HTR-8/SVneo (cell line): ENCODE data around the gene RNF10.
"Not testable (repeated sequence)": the region's sequence is repeated elsewhere in the genome, so short reads cannot be mapped to it uniquely, and the experiment has no call there.

ENCODE experiments used
- DNase-seq: peaks from one replicate; pipeline ENCODE4 v3.0.0; 2011; ENCODE audit warnings: low spot score, mixed read lengths; ENCODE audit not compliant: insufficient read length
- FAIRE-seq: peaks from 2 replicates; lab custom pipeline; 2011; peaks lifted over from hg19 to GRCh38; lab: Jason Lieb, UNC

Gene RNF10

GRCh38 chr12:120599672-120600552, 65.8 kb downstream of the RNF10 start:
- FAIRE-seq = no peak
- no peak for DNase-seq

- not testable (repeated sequence) for DNase-seq, FAIRE-seq
Observed at GRCh38 chr12:120602416-120602815, 68.3 kb downstream of the RNF10 start.

DNA sequence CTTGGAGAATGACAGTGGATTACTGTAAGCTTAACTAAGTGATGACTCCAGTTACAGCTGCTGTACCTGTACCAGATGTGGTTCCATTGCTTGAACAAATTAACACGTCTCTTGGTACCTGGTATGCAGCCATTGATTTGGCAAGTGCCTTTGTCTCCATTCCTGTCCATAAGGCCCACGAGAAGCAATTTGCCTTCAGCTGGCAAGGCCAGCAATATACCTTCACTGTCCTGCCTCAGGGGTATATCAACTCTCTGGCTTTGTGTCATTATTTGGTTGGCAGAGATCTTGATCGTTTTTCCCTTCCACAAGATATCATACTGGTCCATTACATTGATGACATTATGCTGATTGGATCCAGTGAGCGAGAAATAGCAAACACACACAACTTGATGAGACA, 76.4 kb downstream of the RNF10 start:
- DNase-seq = no peak
- FAIRE-seq = no peak

DNA sequence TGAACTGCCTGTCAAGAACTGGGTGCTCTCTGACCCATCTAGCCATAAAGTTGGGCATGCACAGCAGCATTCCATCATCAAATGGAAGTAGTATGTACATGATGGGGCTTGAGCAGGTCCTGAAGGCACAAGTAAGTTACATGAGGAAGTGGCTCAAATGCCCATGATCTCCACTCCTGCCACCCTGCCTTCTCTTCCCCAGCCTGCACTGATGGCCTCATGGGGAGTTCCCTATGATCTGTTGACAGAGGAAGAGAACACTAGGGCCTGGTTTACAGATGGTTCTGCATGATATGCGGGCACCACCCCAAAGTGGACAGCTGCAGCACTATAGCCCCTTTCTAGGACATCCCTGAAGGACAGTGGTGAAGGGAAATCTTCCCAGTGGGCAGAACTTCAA, 77.4 kb downstream of the RNF10 start:
- not testable (repeated sequence) for FAIRE-seq, DNase-seq

DNA sequence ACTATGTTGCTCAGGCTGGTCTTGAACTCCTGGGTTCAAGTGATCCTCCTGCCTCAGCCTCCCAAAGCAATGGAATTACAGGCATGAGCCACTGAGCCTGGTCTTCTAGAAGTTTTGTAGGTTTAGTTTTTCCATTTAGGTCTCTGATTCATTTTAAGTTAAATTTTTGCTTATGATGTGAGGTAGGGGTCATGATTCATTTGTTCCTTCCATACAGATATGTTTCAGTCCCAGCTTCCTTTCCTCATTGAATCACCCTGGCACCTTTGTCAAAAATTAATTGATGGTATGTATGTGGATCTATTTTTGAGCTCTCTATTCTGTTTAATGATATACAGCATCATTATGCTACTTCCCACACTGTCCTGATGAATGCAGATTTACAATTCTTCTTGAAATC, 80.7 kb downstream of the RNF10 start:
- no peak for DNase-seq
- FAIRE-seq = no peak

DNA sequence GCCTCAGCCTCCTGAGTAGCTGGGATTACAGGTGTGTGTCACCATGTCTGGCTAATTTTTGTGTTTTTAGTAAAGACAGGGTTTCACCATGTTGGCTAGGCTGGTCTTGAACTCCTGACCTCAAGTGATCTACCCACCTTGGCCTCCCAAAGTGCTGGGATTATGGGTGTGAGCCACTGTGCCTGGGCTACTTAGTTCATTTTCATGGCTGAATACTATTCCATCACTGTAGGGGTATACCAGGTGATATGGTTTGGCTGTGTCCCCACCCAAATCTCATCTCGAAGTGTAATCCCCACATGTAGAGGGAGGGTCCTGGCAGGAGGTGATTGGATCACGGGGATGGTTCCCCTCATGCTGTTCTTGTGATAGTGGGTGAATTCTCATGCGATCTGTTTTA, 83.0 kb downstream of the RNF10 start:
- FAIRE-seq, DNase-seq: not testable (repeated sequence)

DNA sequence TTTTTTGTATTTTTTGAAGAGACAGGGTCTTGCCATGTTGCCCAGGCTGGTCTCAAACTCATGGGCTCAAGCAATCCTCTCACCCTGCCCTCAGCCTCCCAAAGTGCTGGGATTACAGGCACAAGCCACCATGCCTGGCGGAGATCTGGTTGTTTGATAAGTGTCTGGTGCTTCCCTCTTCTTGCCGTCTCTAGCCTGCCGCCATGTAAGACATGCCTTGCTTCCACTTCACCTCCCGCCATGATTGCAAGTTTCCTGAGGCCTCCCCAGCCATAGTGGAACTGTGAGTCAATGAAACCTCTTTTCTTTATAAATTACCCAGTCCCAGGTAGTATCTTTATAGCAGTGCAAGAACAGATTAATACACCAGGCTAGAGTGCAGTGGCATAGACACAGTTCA, 83.6 kb downstream of the RNF10 start:
- FAIRE-seq = not testable (repeated sequence)

GRCh38 chr12:120618954-120619615, 84.9 kb downstream of the RNF10 start:
- no peak for DNase-seq
- no peak for FAIRE-seq

More for the DNA sequence above, 83.6 kb downstream of the RNF10 start:
- DNase-seq = not testable (repeated sequence)

- no peak for DNase-seq
- no peak for FAIRE-seq
Observed at GRCh38 chr12:120620624-120621023, 86.5 kb downstream of the RNF10 start.

DNA sequence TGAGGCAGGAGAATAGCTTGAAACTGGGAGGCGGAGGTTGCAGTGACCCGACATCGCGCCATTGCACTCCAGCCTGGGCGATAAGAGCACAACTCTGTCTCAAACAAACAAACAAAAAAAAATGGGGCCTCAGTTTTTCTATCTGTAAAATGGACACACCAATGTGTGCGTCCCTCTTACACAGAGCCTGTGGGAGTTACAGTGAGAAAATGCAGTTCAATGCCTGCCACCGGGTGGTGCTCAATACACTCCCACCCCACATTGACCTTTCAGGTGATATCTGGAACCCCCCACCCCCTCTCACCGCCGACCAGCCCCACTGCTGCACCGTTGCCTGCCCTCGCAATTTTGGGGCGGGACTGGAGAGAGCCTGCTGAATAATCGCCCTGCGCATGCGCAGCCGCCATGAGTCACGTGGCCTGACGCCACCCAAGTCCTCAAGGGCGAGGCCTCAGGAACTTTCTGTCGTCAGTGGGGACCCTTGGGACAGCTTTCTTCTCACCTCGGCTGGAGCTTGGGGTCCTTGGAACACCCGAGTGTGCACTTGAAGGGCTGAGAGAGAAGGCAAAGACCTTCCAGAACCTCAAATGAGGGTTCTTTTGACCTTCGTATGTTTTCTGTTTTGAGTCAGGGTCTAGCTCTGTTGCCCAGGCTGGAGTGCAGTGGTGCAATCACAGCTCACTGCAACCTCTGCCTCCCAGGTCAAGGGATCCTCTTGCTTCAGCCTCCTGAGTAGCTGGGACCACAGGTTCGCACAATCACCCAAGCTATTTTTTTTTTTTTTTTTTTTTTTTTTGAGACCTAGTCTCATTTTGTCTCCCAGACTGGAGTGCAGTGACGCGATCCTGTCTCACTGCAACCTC, 91.6 kb downstream of the RNF10 start:
- DNase-seq (no peak), FAIRE-seq (no peak)
